ENCODE measurements around the gene FHDC1.
"Not testable (repeated sequence)": the region's sequence is repeated elsewhere in the genome, so short reads cannot be mapped to it uniquely, and the experiment has no call there.

Gene FHDC1
- total RNA-seq: 0.18 to 3.9 (median 0.67) reads per million in 4 experiments

- DNase-seq: no peak
Observed at GRCh38 chr4:152935631-152936445, at the start of gene FHDC1. FHDC1 (plus strand) TSS chr4:152936323; CDS start chr4:152943058, 6,735 bp downstream.

GRCh38 chr4:152887981-152888380 is 48.1 kb upstream of the FHDC1 start:
- no peak for DNase-seq

- DNase-seq: no peak
Observed at GRCh38 chr4:152892974-152893373, 43.1 kb upstream of the FHDC1 start.

GRCh38 chr4:152894673-152895072 is 41.5 kb upstream of the FHDC1 start:
- DNase-seq: no peak

- DNase-seq: no peak
Observed at GRCh38 chr4:152896811-152897210, 39.3 kb upstream of the FHDC1 start.

GRCh38 chr4:152898133-152898532 is 38.0 kb upstream of the FHDC1 start:
- DNase-seq: not testable (repeated sequence)

GRCh38 chr4:152898606-152899005 is 37.5 kb upstream of the FHDC1 start:
- no peak for DNase-seq

- no peak for DNase-seq
Observed at GRCh38 chr4:152900395-152900794, 35.7 kb upstream of the FHDC1 start.

GRCh38 chr4:152901205-152901604 is 34.9 kb upstream of the FHDC1 start:
- no peak for DNase-seq

GRCh38 chr4:152903658-152904057 is 32.5 kb upstream of the FHDC1 start:
- DNase-seq: no peak

GRCh38 chr4:152909901-152910300 is 26.2 kb upstream of the FHDC1 start:
- no peak for DNase-seq

- DNase-seq: no peak
Observed at GRCh38 chr4:152910521-152910920, 25.6 kb upstream of the FHDC1 start.

- no peak for DNase-seq
Observed at GRCh38 chr4:152917543-152918395, 18.4 kb upstream of the FHDC1 start.

GRCh38 chr4:152919826-152920225 is 16.3 kb upstream of the FHDC1 start:
- DNase-seq: no peak

GRCh38 chr4:152920768-152921167 is 15.4 kb upstream of the FHDC1 start:
- no peak for DNase-seq

- DNase-seq: no peak
Observed at GRCh38 chr4:152921284-152921683, 14.8 kb upstream of the FHDC1 start.

GRCh38 chr4:152925851-152926250 is 10.3 kb upstream of the FHDC1 start:
- DNase-seq: no peak

GRCh38 chr4:152926959-152927358 is 9.2 kb upstream of the FHDC1 start:
- no peak for DNase-seq

- no peak for DNase-seq
Observed at GRCh38 chr4:152927737-152928136, 8.4 kb upstream of the FHDC1 start.

- DNase-seq: no peak
Observed at GRCh38 chr4:152928286-152928685, 7.8 kb upstream of the FHDC1 start.

GRCh38 chr4:152929888-152930287 is 6.2 kb upstream of the FHDC1 start:
- no peak for DNase-seq

GRCh38 chr4:152935143-152935542 is 980 bp upstream of the FHDC1 start:
- DNase-seq: no peak

GRCh38 chr4:152936446-152937335 is 568 bp downstream of the FHDC1 start:
- DNase-seq: no peak

All from effector CD8-positive, alpha-beta T cell (primary cell).